HG03439 (cell line): ENCODE data around the gene ADRM1.

ENCODE experiments used
- ATAC-seq: cut with Tn5 transposase; IDR thresholded peaks from one replicate; pipeline ENCODE4 v1.9.1; 2021; ENCODE audit warnings: mild to moderate bottlenecking, moderate library complexity; ENCODE audit not compliant: unreplicated experiment

Gene ADRM1

GRCh38 chr20:62277253-62277652, 25.5 kb upstream of the ADRM1 start:
- ATAC-seq = no peak

GRCh38 chr20:62280303-62280702, 22.5 kb upstream of the ADRM1 start:
- no peak for ATAC-seq

GRCh38 chr20:62281161-62281933, 21.4 kb upstream of the ADRM1 start:
- ATAC-seq = no peak

GRCh38 chr20:62282103-62282502, 20.7 kb upstream of the ADRM1 start:
- no peak for ATAC-seq

- no peak for ATAC-seq
Observed at GRCh38 chr20:62282877-62283503, 19.8 kb upstream of the ADRM1 start.

- no peak for ATAC-seq
Observed at GRCh38 chr20:62284448-62284847, 18.3 kb upstream of the ADRM1 start.

- no peak for ATAC-seq
Observed at GRCh38 chr20:62285151-62285550, 17.6 kb upstream of the ADRM1 start.

- ATAC-seq = no peak
Observed at GRCh38 chr20:62285722-62286121, 17.1 kb upstream of the ADRM1 start.

- ATAC-seq = no peak
Observed at GRCh38 chr20:62286493-62287064, 16.2 kb upstream of the ADRM1 start.

GRCh38 chr20:62287129-62287528, 15.7 kb upstream of the ADRM1 start:
- ATAC-seq = no peak

- no peak for ATAC-seq
Observed at GRCh38 chr20:62287759-62288534, 14.8 kb upstream of the ADRM1 start.

GRCh38 chr20:62288535-62289105, 14.2 kb upstream of the ADRM1 start:
- ATAC-seq = no peak

GRCh38 chr20:62289131-62289530, 13.7 kb upstream of the ADRM1 start:
- no peak for ATAC-seq

- no peak for ATAC-seq
Observed at GRCh38 chr20:62289898-62290297, 12.9 kb upstream of the ADRM1 start.

GRCh38 chr20:62291251-62292066, 11.3 kb upstream of the ADRM1 start:
- ATAC-seq = no peak

- ATAC-seq = no peak
Observed at GRCh38 chr20:62292108-62292507, 10.7 kb upstream of the ADRM1 start.

- no peak for ATAC-seq
Observed at GRCh38 chr20:62293111-62293784, 9.5 kb upstream of the ADRM1 start.

GRCh38 chr20:62293946-62294345, 8.9 kb upstream of the ADRM1 start:
- ATAC-seq = no peak

- ATAC-seq = peak; percentile 43
Observed at GRCh38 chr20:62294516-62294915, 8.3 kb upstream of the ADRM1 start.
